ENCODE results near the gene CARHSP1.

CARHSP1 gene

GRCh38 chr16:8855051-8855786 lies 13.6 kb downstream of the CARHSP1 start:
- H3K4me3 ChIP-seq (ENCODE audit: low read depth, low read length), result no peak overlapping the region
- DNase-seq (ENCODE audit: low read depth), result no peak
- TF ChIP-seq POLR2A (IDR thresholded peaks at IDR 0.05; ENCODE audit: extremely low read depth, insufficient read length), result no peak
- TF ChIP-seq, protein P1, sequence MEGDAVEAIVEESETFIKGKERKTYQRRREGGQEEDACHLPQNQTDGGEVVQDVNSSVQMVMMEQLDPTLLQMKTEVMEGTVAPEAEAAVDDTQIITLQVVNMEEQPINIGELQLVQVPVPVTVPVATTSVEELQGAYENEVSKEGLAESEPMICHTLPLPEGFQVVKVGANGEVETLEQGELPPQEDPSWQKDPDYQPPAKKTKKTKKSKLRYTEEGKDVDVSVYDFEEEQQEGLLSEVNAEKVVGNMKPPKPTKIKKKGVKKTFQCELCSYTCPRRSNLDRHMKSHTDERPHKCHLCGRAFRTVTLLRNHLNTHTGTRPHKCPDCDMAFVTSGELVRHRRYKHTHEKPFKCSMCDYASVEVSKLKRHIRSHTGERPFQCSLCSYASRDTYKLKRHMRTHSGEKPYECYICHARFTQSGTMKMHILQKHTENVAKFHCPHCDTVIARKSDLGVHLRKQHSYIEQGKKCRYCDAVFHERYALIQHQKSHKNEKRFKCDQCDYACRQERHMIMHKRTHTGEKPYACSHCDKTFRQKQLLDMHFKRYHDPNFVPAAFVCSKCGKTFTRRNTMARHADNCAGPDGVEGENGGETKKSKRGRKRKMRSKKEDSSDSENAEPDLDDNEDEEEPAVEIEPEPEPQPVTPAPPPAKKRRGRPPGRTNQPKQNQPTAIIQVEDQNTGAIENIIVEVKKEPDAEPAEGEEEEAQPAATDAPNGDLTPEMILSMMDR (IDR thresholded peaks at IDR 0.05; ENCODE audit: low read depth, low read length), result peak; percentile 20
- TF ChIP-seq, protein P2, sequence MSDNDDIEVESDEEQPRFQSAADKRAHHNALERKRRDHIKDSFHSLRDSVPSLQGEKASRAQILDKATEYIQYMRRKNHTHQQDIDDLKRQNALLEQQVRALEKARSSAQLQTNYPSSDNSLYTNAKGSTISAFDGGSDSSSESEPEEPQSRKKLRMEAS (IDR thresholded peaks at IDR 0.05; ENCODE audit: low read depth, low read length), result no peak

DNA sequence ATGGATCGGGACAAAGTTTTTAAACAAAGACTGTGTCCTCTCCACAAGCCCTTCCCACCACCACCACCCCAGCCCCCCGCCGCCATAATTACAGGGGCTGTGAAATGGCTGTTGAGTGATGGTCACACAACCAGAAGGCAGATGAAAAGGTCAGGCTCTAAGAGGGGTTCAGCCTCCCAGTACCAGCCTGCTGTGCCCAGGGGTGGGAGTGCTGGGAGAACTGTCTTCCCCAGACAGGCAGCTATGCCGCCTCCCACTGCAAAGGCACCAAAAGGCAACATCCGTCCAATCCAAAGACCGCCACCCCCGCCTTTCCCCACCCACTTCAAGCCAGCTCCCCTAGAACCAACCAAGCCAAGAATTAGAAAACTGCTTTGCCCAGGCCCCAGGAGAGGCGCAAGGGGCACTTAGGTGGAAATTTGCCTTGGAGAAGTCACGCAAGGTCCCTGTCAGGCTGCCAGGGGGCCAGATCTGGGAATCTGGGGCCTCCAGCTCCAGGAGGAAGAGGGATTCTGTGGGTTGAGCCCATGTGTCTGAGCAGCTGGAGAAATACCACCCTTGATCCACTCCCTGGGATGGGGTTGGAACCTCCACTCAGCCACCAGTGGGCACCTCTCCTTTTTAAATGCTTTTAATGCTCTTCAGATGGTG lies 14.4 kb downstream of the CARHSP1 start:
- DNase-seq (ENCODE audit: low read depth), result no peak
- H3K4me3 ChIP-seq (ENCODE audit: low read depth, low read length), result no peak overlapping the region
- no peak for TF ChIP-seq MYC (IDR thresholded peaks at IDR 0.05; ENCODE audit: low read depth, low read length)
- no peak for TF ChIP-seq POLR2A (IDR thresholded peaks at IDR 0.05; ENCODE audit: extremely low read depth, insufficient read length)
- TF ChIP-seq, protein P1 (IDR thresholded peaks at IDR 0.05; ENCODE audit: low read depth, low read length), result no peak
- TF ChIP-seq, protein P2 (IDR thresholded peaks at IDR 0.05; ENCODE audit: low read depth, low read length), result no peak

GRCh38 chr16:8853611-8854010 lies 15.2 kb downstream of the CARHSP1 start:
- no peak for TF ChIP-seq MYC (IDR thresholded peaks at IDR 0.05; ENCODE audit: low read depth, low read length)
- TF ChIP-seq POLR2A (IDR thresholded peaks at IDR 0.05; ENCODE audit: extremely low read depth, insufficient read length), result no peak
- TF ChIP-seq, protein P2 (IDR thresholded peaks at IDR 0.05; ENCODE audit: low read depth, low read length), result no peak
- TF ChIP-seq, protein P1 (IDR thresholded peaks at IDR 0.05; ENCODE audit: low read depth, low read length), result no peak
- DNase-seq (ENCODE audit: low read depth), result no peak
- H3K4me3 ChIP-seq (ENCODE audit: low read depth, low read length), result no peak overlapping the region

- DNase-seq (ENCODE audit: low read depth), result no peak
- TF ChIP-seq, protein P2 (IDR thresholded peaks at IDR 0.05; ENCODE audit: low read depth, low read length), result no peak
Observed at GRCh38 chr16:8853150-8853549, 15.7 kb downstream of the CARHSP1 start.

DNA sequence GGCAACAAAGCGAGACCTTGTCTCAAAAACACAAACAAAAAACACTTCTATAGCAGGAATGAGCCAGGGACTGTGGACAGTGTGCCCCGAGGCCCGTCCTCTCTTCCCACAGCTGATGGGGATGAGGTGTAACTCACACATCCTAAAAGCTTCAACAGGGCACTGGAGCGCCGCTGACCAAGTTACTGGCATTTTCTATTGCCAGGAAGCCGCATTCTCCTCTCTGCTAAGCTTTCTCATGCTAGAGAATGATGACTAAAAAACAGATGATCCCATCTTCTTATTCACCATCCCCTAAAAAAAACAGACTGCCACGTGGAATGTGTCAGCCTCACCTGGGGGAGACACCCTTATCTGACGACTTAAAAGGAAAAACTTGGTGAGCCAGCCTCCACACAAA lies 16.3 kb downstream of the CARHSP1 start:
- DNase-seq (ENCODE audit: low read depth), result no peak
- TF ChIP-seq MYC (IDR thresholded peaks at IDR 0.05; ENCODE audit: low read depth, low read length) (no peak), POLR2A (IDR thresholded peaks at IDR 0.05; ENCODE audit: extremely low read depth, insufficient read length) (no peak)
- H3K4me3 ChIP-seq (ENCODE audit: low read depth, low read length), result no peak overlapping the region

More at GRCh38 chr16:8853150-8853549, 15.7 kb downstream of the CARHSP1 start:
- H3K4me3 ChIP-seq (ENCODE audit: low read depth, low read length), result no peak overlapping the region

DNA sequence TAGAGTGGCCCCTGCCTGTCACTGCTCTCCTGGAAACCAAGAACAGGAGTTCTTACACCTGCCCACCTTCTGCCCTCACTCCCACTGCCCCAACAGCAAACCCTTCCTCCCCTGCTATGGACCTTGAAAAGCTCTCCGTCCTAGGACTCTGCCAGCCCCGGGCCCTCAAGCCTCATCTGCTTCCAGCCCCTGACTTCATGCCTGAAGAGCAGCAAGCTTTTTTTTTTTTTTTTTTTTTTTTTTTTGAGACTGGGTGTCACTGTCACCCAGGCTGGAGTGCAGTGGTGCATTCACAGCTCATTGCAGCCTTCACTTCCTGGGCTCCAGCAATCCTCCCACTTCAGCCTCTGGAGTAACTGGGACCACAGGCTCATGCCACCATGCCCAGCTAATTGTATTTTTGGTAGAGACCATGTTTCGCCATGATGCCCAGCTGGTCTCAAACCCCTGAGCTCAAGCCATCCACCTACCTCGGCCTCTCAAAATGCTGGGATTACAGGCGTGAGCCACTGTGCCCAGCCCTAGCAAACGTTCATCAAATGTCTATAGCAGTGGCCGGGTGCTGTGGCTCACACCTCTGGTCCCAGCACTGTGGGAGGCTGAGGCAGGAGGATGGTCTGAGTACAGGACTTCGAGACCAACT lies 16.9 kb downstream of the CARHSP1 start:
- no peak for DNase-seq (ENCODE audit: low read depth)
- TF ChIP-seq, protein P2 (IDR thresholded peaks at IDR 0.05; ENCODE audit: low read depth, low read length), result no peak
- no peak for TF ChIP-seq POLR2A (IDR thresholded peaks at IDR 0.05; ENCODE audit: extremely low read depth, insufficient read length)
- TF ChIP-seq, protein P1 (IDR thresholded peaks at IDR 0.05; ENCODE audit: low read depth, low read length), result no peak
- H3K4me3 ChIP-seq (ENCODE audit: low read depth, low read length), result no peak overlapping the region
